Nephron (organoid): ENCODE data around the gene CKAP5.
A peak's percentile ranks its signal among the peaks of the same experiment; 100 is the strongest.

ENCODE experiments used
- H3K27ac Mint-ChIP-seq, 3 experiments: 2 replicates each; pipeline ENCODE4 v1.8.0; 2020; ENCODE audit warnings: mixed read lengths in 3 of 3, mild to moderate bottlenecking in 2 of 3, moderate library complexity in 1 of 3
- H3K27me3 Mint-ChIP-seq: 2 replicates; pipeline ENCODE4 v1.8.0; 2021; ENCODE audit warnings: low read depth, mild to moderate bottlenecking, moderate library complexity, mixed read lengths
- H3K36me3 Mint-ChIP-seq: 2 replicates; pipeline ENCODE4 v1.8.0; 2020; ENCODE audit warnings: low read depth, mixed read lengths
- H3K4me1 Mint-ChIP-seq: 2 replicates; pipeline ENCODE4 v1.8.0; 2020; ENCODE audit warnings: mixed read lengths
- H3K4me3 Mint-ChIP-seq, 3 experiments: 2 replicates each; pipeline ENCODE4 v1.8.0; 2020; ENCODE audit warnings: mild to moderate bottlenecking in 3 of 3, mixed read lengths in 3 of 3, moderate library complexity in 2 of 3
- H3K9me3 Mint-ChIP-seq: 2 replicates; pipeline ENCODE4 v1.8.0; 2020; ENCODE audit warnings: mixed read lengths
- TF ChIP-seq, protein P1 (sequence below), 3 experiments: fragments of 200-600 bp; sonication (generic); IDR thresholded peaks; one replicate each; pipeline ENCODE4 v1.5.0; 2021; ENCODE audit warnings: antibody characterized with exemption in 3 of 3; ENCODE audit not compliant: unreplicated experiment in 3 of 3

The CKAP5 gene

GRCh38 chr11:46845740-46846509 lies at the start of gene CKAP5:
Gene CKAP5, minus strand, starts transcription at chr11:46846280. Its CDS starts 25,049 bp downstream, at chr11:46821231.
- peaks cover 29% of the 10 kb centered on the region for H3K4me1 Mint-ChIP-seq

GRCh38 chr11:46895821-46896220 lies 49.7 kb upstream of the CKAP5 start:
- Mint-ChIP-seq H3K9me3 (no peaks in the 10 kb centered on the region), H3K27me3 (no peaks in the 10 kb centered on the region), H3K4me1 (no peaks in the 10 kb centered on the region), H3K36me3 (peaks cover 51% of the 10 kb centered on the region), H3K27ac (no peak overlapping the region), H3K4me3 (no peak overlapping the region)
- TF ChIP-seq, protein P1, sequence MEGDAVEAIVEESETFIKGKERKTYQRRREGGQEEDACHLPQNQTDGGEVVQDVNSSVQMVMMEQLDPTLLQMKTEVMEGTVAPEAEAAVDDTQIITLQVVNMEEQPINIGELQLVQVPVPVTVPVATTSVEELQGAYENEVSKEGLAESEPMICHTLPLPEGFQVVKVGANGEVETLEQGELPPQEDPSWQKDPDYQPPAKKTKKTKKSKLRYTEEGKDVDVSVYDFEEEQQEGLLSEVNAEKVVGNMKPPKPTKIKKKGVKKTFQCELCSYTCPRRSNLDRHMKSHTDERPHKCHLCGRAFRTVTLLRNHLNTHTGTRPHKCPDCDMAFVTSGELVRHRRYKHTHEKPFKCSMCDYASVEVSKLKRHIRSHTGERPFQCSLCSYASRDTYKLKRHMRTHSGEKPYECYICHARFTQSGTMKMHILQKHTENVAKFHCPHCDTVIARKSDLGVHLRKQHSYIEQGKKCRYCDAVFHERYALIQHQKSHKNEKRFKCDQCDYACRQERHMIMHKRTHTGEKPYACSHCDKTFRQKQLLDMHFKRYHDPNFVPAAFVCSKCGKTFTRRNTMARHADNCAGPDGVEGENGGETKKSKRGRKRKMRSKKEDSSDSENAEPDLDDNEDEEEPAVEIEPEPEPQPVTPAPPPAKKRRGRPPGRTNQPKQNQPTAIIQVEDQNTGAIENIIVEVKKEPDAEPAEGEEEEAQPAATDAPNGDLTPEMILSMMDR (IDR thresholded peaks at IDR 0.05; ENCODE audit: unreplicated experiment in 3 of 3), result no peak

More at GRCh38 chr11:46845740-46846509, at the start of gene CKAP5:
- TF ChIP-seq, protein P1 (IDR thresholded peaks at IDR 0.05; ENCODE audit: unreplicated experiment in 3 of 3), result no peak
- Mint-ChIP-seq H3K27me3 (no peaks in the 10 kb centered on the region), H3K4me3 (peak within 1 kb of the TSS; percentile 99 to 100 (median 99)), H3K27ac (peak within 1 kb of the TSS; percentile 65 to 99 (median 97)), H3K9me3 (no peaks in the 10 kb centered on the region), H3K36me3 (peaks cover 7% of the 10 kb centered on the region)

DNA sequence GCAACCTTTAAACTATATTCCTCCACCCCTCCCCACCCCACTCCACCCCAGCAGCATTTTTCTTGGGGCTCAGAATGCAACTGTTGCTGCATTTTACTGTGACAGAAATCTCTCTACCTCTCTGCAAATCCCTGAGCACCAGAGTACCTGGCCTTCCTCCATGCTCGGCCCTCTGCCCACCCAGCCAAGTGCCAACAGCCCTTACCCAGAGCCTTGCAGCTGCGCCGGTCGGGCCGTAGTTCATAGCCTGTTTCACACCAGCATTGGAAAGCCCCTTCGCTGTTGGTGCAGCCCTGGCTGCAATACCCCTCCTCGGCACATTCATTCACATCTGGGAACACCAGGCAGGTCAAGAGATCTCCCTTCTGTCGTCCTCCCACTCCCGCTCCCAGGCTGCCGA lies 48.9 kb upstream of the CKAP5 start:
- Mint-ChIP-seq H3K27ac (no peak overlapping the region), H3K36me3 (peaks cover 52% of the 10 kb centered on the region)
- TF ChIP-seq, protein P1 (IDR thresholded peaks at IDR 0.05; ENCODE audit: unreplicated experiment in 3 of 3), result no peak

DNA sequence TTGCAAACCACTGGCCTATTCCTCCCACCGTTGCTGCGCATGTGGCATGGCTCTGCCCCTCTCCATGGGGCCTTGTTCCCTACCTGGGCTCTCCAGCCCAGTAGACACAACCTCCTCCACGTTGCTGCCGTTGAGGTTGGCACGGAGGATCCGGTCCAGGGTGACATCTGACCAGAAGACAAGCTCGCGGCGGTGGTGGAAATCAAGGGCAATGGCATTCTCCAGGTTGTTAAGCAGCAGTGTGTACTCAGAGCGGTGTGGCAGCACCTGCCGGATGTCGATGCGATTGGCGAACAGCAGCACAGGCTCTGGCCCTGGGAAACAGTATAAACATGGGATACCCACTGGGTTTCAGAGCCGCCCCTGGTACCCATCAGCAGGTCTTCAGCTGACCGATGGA lies 48.4 kb upstream of the CKAP5 start:
- Mint-ChIP-seq H3K9me3 (no peaks in the 10 kb centered on the region), H3K4me1 (no peaks in the 10 kb centered on the region), H3K27me3 (no peaks in the 10 kb centered on the region), H3K4me3 (no peak overlapping the region), H3K36me3 (peaks cover 54% of the 10 kb centered on the region), H3K27ac (no peak overlapping the region)
- TF ChIP-seq, protein P1 (IDR thresholded peaks at IDR 0.05; ENCODE audit: unreplicated experiment in 3 of 3), result no peak

More for the DNA sequence above, 48.9 kb upstream of the CKAP5 start:
- Mint-ChIP-seq H3K27me3 (no peaks in the 10 kb centered on the region), H3K4me3 (no peak overlapping the region), H3K9me3 (no peaks in the 10 kb centered on the region), H3K4me1 (no peaks in the 10 kb centered on the region)

DNA sequence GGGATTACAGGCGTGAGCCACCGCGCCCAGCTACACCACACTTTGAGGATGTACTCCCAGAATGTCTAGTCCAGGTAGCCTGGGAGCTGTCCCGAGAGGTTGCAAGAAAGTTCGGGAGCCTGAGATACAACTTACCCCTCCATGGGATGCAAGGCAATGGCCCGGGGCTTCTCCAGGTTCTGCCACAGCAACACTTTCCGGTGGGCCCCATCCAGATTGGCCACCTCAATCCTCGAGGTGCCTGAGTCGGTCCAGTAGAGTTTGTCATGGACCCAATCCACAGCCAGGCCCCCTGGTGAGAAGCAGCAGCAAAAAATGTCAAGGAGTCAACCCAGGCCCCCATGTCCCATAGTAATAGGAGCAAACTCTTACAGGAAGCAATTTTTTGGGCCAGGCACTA lies 46.8 kb upstream of the CKAP5 start:
- TF ChIP-seq, protein P1 (IDR thresholded peaks at IDR 0.05; ENCODE audit: unreplicated experiment in 3 of 3), result no peak
- H3K36me3 Mint-ChIP-seq, result peaks cover 47% of the 10 kb centered on the region
- no peaks in the 10 kb centered on the region for H3K9me3 Mint-ChIP-seq
- no peaks in the 10 kb centered on the region for H3K4me1 Mint-ChIP-seq
- H3K4me3 Mint-ChIP-seq, result no peak overlapping the region
- no peaks in the 10 kb centered on the region for H3K27me3 Mint-ChIP-seq
- H3K27ac Mint-ChIP-seq, result no peak overlapping the region

GRCh38 chr11:46892109-46892508 lies 46.0 kb upstream of the CKAP5 start:
- Mint-ChIP-seq H3K36me3 (peaks cover 48% of the 10 kb centered on the region), H3K9me3 (no peaks in the 10 kb centered on the region), H3K4me3 (no peak overlapping the region), H3K4me1 (no peaks in the 10 kb centered on the region), H3K27ac (no peak overlapping the region), H3K27me3 (no peaks in the 10 kb centered on the region)
- TF ChIP-seq, protein P1 (IDR thresholded peaks at IDR 0.05; ENCODE audit: unreplicated experiment in 3 of 3), result no peak
